MCF 10A (cell line): ENCODE data around the gene CGNL1. TPM values are rescaled to one million over a fixed set of nuclear protein-coding genes. Genes with fewer than 3 reads are reported as not detected.

Experiments used
- BruUV-seq: library from RNA; stranded (reverse); fragments of 400-500 nt; replicated peaks from 2 replicates; lab custom pipeline; 2021; lab: Mats Ljungman, UMichigan
- CTCF ChIA-PET: fragments of 300-600 bp; sonication (Branson Sonifier 250); formaldehyde crosslinking; extraction: SDS; loops from one replicate; lab custom pipeline; 2021; ENCODE audit warnings: antibody characterized with exemption, inconsistent platforms; lab: Yijun Ruan, JAX
- POLR2A ChIA-PET: fragments of 300-600, 350-650 bp; sonication (Branson Sonifier 250); formaldehyde crosslinking; extraction: SDS; loops from one replicate; lab custom pipeline; 2020; ENCODE audit warnings: antibody characterized with exemption, inconsistent platforms; lab: Yijun Ruan, JAX
- DNase-seq: peaks from one replicate; pipeline ENCODE4 v3.0.0-alpha.2; 2018; ENCODE audit not compliant: unreplicated experiment
- H3K27ac Mint-ChIP-seq: one replicate; pipeline ENCODE4 v1.8.0; 2022; ENCODE audit warnings: mild to moderate bottlenecking, low read depth, mixed read lengths; ENCODE audit not compliant: unreplicated experiment
- H3K27me3 Mint-ChIP-seq: one replicate; pipeline ENCODE4 v1.8.0; 2022; ENCODE audit warnings: mixed read lengths; ENCODE audit not compliant: insufficient read depth, unreplicated experiment
- H3K36me3 Mint-ChIP-seq: one replicate; pipeline ENCODE4 v1.8.0; 2022; ENCODE audit warnings: mild to moderate bottlenecking, moderate library complexity, mixed read lengths; ENCODE audit not compliant: insufficient read depth, unreplicated experiment
- H3K4me1 Mint-ChIP-seq: one replicate; pipeline ENCODE4 v1.8.0; 2022; ENCODE audit warnings: mixed read lengths; ENCODE audit not compliant: insufficient read depth, unreplicated experiment
- H3K4me3 Mint-ChIP-seq: one replicate; pipeline ENCODE4 v1.8.0; 2022; ENCODE audit warnings: mild to moderate bottlenecking, moderate library complexity, mixed read lengths; ENCODE audit not compliant: unreplicated experiment
- H3K9me3 Mint-ChIP-seq: one replicate; pipeline ENCODE4 v1.8.0; 2022; ENCODE audit warnings: mixed read lengths; ENCODE audit not compliant: unreplicated experiment
- CTCF ChIP-seq: fragments of 200-600 bp; IDR thresholded peaks from one replicate; pipeline ENCODE4 v1.8.0; 2022; ENCODE audit warnings: antibody characterized with exemption, mild to moderate bottlenecking; ENCODE audit not compliant: unreplicated experiment
- intact Hi-C: fragments of 100-400 bp; cut with micrococcal nuclease; formaldehyde crosslinking; loops from 2 replicates; pipeline ENCODE4 v1.14.1; 2022
- total RNA-seq: library from RNA; stranded (reverse); gene quantifications from 2 replicates; pipeline ENCODE4 v1.2.3, GENCODE V29; 2022

Gene CGNL1
- total RNA-seq, 1 experiment from 2014 or later = 0.05 TPM

GRCh38 chr15:57401546-57401945 is 25.2 kb downstream of the CGNL1 start:
- no peak for DNase-seq
- BruUV-seq = no TSS peak
- no peaks in the 10 kb centered on the region for H3K4me1 Mint-ChIP-seq
- H3K9me3 Mint-ChIP-seq = no peaks in the 10 kb centered on the region
- H3K27me3 Mint-ChIP-seq = peaks cover 18% of the 10 kb centered on the region
- no peak overlapping the region for H3K4me3 Mint-ChIP-seq
- intact Hi-C loops = no loop called here
- CTCF ChIA-PET = no interaction called here
- no peak overlapping the region for H3K27ac Mint-ChIP-seq
- TF ChIP-seq CTCF = no peak
- POLR2A ChIA-PET = no interaction called here
- no peaks in the 10 kb centered on the region for H3K36me3 Mint-ChIP-seq

GRCh38 chr15:57403017-57403416 is 26.7 kb downstream of the CGNL1 start:
- TF ChIP-seq CTCF = no peak
- Mint-ChIP-seq H3K4me3 (no peak overlapping the region), H3K4me1 (no peaks in the 10 kb centered on the region), H3K27ac (no peak overlapping the region), H3K27me3 (peaks cover 22% of the 10 kb centered on the region), H3K9me3 (no peaks in the 10 kb centered on the region), H3K36me3 (no peaks in the 10 kb centered on the region)
- ChIA-PET POLR2A (no interaction called here), CTCF (no interaction called here)
- BruUV-seq = no TSS peak
- intact Hi-C loops = no loop called here
- no peak for DNase-seq

- no peak for TF ChIP-seq CTCF
- no peaks in the 10 kb centered on the region for H3K36me3 Mint-ChIP-seq
- no peaks in the 10 kb centered on the region for H3K4me1 Mint-ChIP-seq
- CTCF ChIA-PET = interaction anchor here (0.6 to 1.2 kb wide), 2 partner anchors 124 to 191 kb away, joined by 3 to 5 read pairs; no protein-coding TSS in a partner anchor
- no peaks in the 10 kb centered on the region for H3K9me3 Mint-ChIP-seq
- POLR2A ChIA-PET = no interaction called here
- H3K27me3 Mint-ChIP-seq = peaks cover 22% of the 10 kb centered on the region
- intact Hi-C loops = no loop called here
- H3K4me3 Mint-ChIP-seq = no peak overlapping the region
- DNase-seq = no peak
- H3K27ac Mint-ChIP-seq = no peak overlapping the region
- no TSS peak for BruUV-seq
These were observed 27.4 kb downstream of the CGNL1 start for GRCh38 chr15:57403566-57404325.

GRCh38 chr15:57405133-57405532 is 28.8 kb downstream of the CGNL1 start:
- POLR2A ChIA-PET = no interaction called here
- Mint-ChIP-seq H3K36me3 (no peaks in the 10 kb centered on the region), H3K4me1 (no peaks in the 10 kb centered on the region), H3K4me3 (no peak overlapping the region), H3K27ac (no peak overlapping the region), H3K27me3 (peaks cover 22% of the 10 kb centered on the region), H3K9me3 (no peaks in the 10 kb centered on the region)
- no peak for TF ChIP-seq CTCF
- BruUV-seq = no TSS peak
- CTCF ChIA-PET = no interaction called here
- DNase-seq = no peak
- intact Hi-C loops = no loop called here
